ENCODE results near the gene ASIC2. TPM values are rescaled to one million over a fixed set of nuclear protein-coding genes. Genes with fewer than 3 reads are reported as not detected.

The ASIC2 gene
- total and polyA plus RNA-seq, 2 experiments from 2014 or later: 0.52 to 2.8 TPM

- DNase-seq (ENCODE audit: low spot score) (peak; percentile 37), ATAC-seq (peak; percentile 85)
- peaks cover 7% of the 10 kb centered on the region for H3K27me3 Mint-ChIP-seq (ENCODE audit: insufficient read depth, low read depth, poor library complexity)
- no peak overlapping the region for H3K4me3 Mint-ChIP-seq
- no peaks in the 10 kb centered on the region for H3F3A ChIP-seq (replicated peaks; ENCODE audit: low read depth)
- H3K4me1 ChIP-seq (ENCODE audit: insufficient read depth): peaks cover 13% of the 10 kb centered on the region; the same call in 1 of the 2 replicates
- no peaks in the 10 kb centered on the region for H3K36me3 ChIP-seq (ENCODE audit: insufficient read depth)
- TF ChIP-seq ETS1 (IDR thresholded peaks at IDR 0.05): no peak
- TF ChIP-seq NANOG (IDR thresholded peaks at IDR 0.05; ENCODE audit: borderline replicate concordance): no peak
- TF ChIP-seq ZNF331 (CRISPR knock-in tag; IDR thresholded peaks at IDR 0.05; ENCODE audit: low read depth): no peak
- TF ChIP-seq EZH2phosphoT487 (IDR thresholded peaks at IDR 0.05; ENCODE audit: unreplicated experiment): no peak
- TF ChIP-seq JUNB (IDR thresholded peaks at IDR 0.05; ENCODE audit: unreplicated experiment): no peak
- no peak for TF ChIP-seq CTCF (conservative IDR thresholded peaks at IDR 0.05; ENCODE audit: low read depth in 2 of 2)
- no peak for TF ChIP-seq EZH2 (IDR thresholded peaks at IDR 0.05; ENCODE audit: low read depth, unreplicated experiment)
- no peak for TF ChIP-seq ZNF114 (CRISPR knock-in tag; IDR thresholded peaks at IDR 0.05)
- no peak for TF ChIP-seq POLR2AphosphoS5 (IDR thresholded peaks at IDR 0.05; ENCODE audit: low read depth)
- no peaks in the 10 kb centered on the region for H3K79me2 ChIP-seq (replicated peaks; ENCODE audit: insufficient read depth)
- peak overlapping the region; percentile 3; the same call in 1 of the 2 replicates for H2AFZ ChIP-seq
- no peaks in the 10 kb centered on the region for H3K27me3 ChIP-seq (ENCODE audit: insufficient read depth)
- no peak overlapping the region for H3K27ac ChIP-seq (ENCODE audit: low read depth)
- H3K9me2 ChIP-seq (ENCODE audit: insufficient read depth): no peaks in the 10 kb centered on the region
- H3K36me3 Mint-ChIP-seq (ENCODE audit: low read depth): no peaks in the 10 kb centered on the region
- 0 out of 2 replicates have a peak overlapping the region, but pooled peaks have one; percentile 12 for H3K4me2 ChIP-seq
- H3K9me3 Mint-ChIP-seq: no peaks in the 10 kb centered on the region
- H3K27ac Mint-ChIP-seq: no peak overlapping the region
- peaks cover 23% of the 10 kb centered on the region for H3K4me1 Mint-ChIP-seq
- no peaks in the 10 kb centered on the region for H4K20me1 ChIP-seq (replicated peaks; ENCODE audit: insufficient read depth)
- no peak overlapping the region for H3K4me3 ChIP-seq
Observed at GRCh38 chr17:33260638-33261037, 32.5 kb downstream of the ASIC2 start.

GRCh38 chr17:33258296-33258695 is 34.8 kb downstream of the ASIC2 start:
- Histone ChIP-seq H3K4me1 (ENCODE audit: insufficient read depth) (peaks cover 13% of the 10 kb centered on the region; the same call in 1 of the 2 replicates), H3K4me2 (no peak overlapping the region), H3K79me2 (replicated peaks; ENCODE audit: insufficient read depth) (no peaks in the 10 kb centered on the region), H3F3A (replicated peaks; ENCODE audit: low read depth) (no peaks in the 10 kb centered on the region), H3K4me3 (no peak overlapping the region), H4K20me1 (replicated peaks; ENCODE audit: insufficient read depth) (no peaks in the 10 kb centered on the region), H3K27me3 (ENCODE audit: insufficient read depth) (no peaks in the 10 kb centered on the region), H3K9me2 (ENCODE audit: insufficient read depth) (no peaks in the 10 kb centered on the region), H3K27ac (ENCODE audit: low read depth) (no peak overlapping the region), H2AFZ (no peak overlapping the region), H3K36me3 (ENCODE audit: insufficient read depth) (no peaks in the 10 kb centered on the region)
- Mint-ChIP-seq H3K36me3 (ENCODE audit: low read depth) (no peaks in the 10 kb centered on the region), H3K27ac (no peak overlapping the region), H3K27me3 (ENCODE audit: insufficient read depth, low read depth, poor library complexity) (peaks cover 7% of the 10 kb centered on the region), H3K4me1 (peaks cover 23% of the 10 kb centered on the region), H3K9me3 (no peaks in the 10 kb centered on the region), H3K4me3 (no peak overlapping the region)
- ATAC-seq: no peak
- DNase-seq (ENCODE audit: low spot score): no peak
- TF ChIP-seq ETS1 (IDR thresholded peaks at IDR 0.05) (no peak), NANOG (IDR thresholded peaks at IDR 0.05; ENCODE audit: borderline replicate concordance) (no peak), ZNF114 (CRISPR knock-in tag; IDR thresholded peaks at IDR 0.05) (no peak), EZH2 (IDR thresholded peaks at IDR 0.05; ENCODE audit: low read depth, unreplicated experiment) (no peak), STAT1 (IDR thresholded peaks at IDR 0.05; ENCODE audit: unreplicated experiment) (no peak), CREB1 (CRISPR knock-in tag; IDR thresholded peaks at IDR 0.05; ENCODE audit: low read depth) (no peak), REST (IDR thresholded peaks at IDR 0.05; ENCODE audit: unreplicated experiment) (no peak)
